HCT116 (cell line): ENCODE results near the gene CD93. TPM values are rescaled to one million over a fixed set of nuclear protein-coding genes. Genes with fewer than 3 reads are reported as not detected.

ENCODE experiments used
- ATAC-seq: fragments of 200-7000 bp; cut with Tn5 transposase; 2 replicates; pipeline ENCODE4 v1.9.1; 2020; ENCODE audit warnings: mild to moderate bottlenecking, moderate library complexity
- BruUV-seq: library from RNA; stranded (reverse); fragments of 400-500 nt; replicated peaks from 2 replicates; lab custom pipeline; 2021; lab: Mats Ljungman, UMichigan
- CTCF ChIA-PET: fragments of 300-600 bp; sonication (Branson Sonifier 250); formaldehyde crosslinking; loops from one replicate; lab custom pipeline; 2021; ENCODE audit warnings: antibody characterized with exemption; lab: Charles Lee
- POLR2A ChIA-PET: fragments of 300-600, 350-600 bp; sonication (Branson Sonifier 250); formaldehyde crosslinking; loops from one replicate; lab custom pipeline; 2021; ENCODE audit warnings: antibody characterized with exemption; lab: Charles Lee
- RAD21 ChIA-PET, 2 experiments: fragments of 300-600 bp; sonication (Branson Sonifier 250); formaldehyde crosslinking; loops; one replicate each; lab custom pipeline; 2023; ENCODE audit warnings: low total read pairs in 2 of 2; ENCODE audit not compliant: uncharacterized antibody in 2 of 2, unreplicated experiment in 2 of 2, low non-redundant PET in 1 of 2; lab: Charles Lee
- DNase-seq: peaks from one replicate; pipeline ENCODE4 v3.0.0-alpha.2; 2010; ENCODE audit warnings: low read depth, low spot score
- H2AFZ ChIP-seq: fragments of 200-600 bp; shearing (Covaris generic), sonication (generic); 2 replicates; pipeline ENCODE4 v1.6.1; 2017; ENCODE audit warnings: low read depth, mixed run types, mixed read lengths, antibody characterized with exemption, low read length; ENCODE audit not compliant: poor library complexity, severe bottlenecking
- H3K27ac ChIP-seq: 2 replicates; pipeline ENCODE4 v1.5.1; 2012; ENCODE audit warnings: low read depth, low read length
- H3K27me3 ChIP-seq: fragments of 200-600 bp; sonication (generic); 2 replicates; pipeline ENCODE4 v1.6.1; 2016; ENCODE audit warnings: mixed run types, low read length, mixed read lengths; ENCODE audit not compliant: insufficient read depth
- H3K36me3 ChIP-seq, 2 experiments: fragments of 200-500 bp in 1 of 2; fragments of 200-600 bp in 1 of 2; sonication (Bioruptor generic) in 1 of 2; sonication (generic) in 1 of 2; 2 replicates each; pipeline versions ENCODE4 v1.5.1 to v1.6.1; 2014 to 2016; ENCODE audit warnings: low read length in 2 of 2, inconsistent platforms in 1 of 2, mixed read lengths in 1 of 2, mixed run types in 1 of 2; ENCODE audit not compliant: insufficient read depth in 2 of 2, control insufficient read depth in 1 of 2
- H3K4me1 ChIP-seq, 2 experiments: fragments of 200-600 bp in 1 of 2; sonication (generic) in 1 of 2; 2 replicates each; pipeline versions ENCODE4 v1.5.1 to v1.6.1; 2012 to 2017; ENCODE audit warnings: low read length in 2 of 2, inconsistent platforms in 1 of 2, mild to moderate bottlenecking in 1 of 2, mixed read lengths in 1 of 2, mixed run types in 1 of 2, moderate library complexity in 1 of 2; ENCODE audit not compliant: insufficient read depth in 2 of 2, control insufficient read depth in 1 of 2
- H3K4me2 ChIP-seq: fragments of 200-600 bp; sonication (generic); 2 replicates; pipeline ENCODE4 v1.6.1; 2017; ENCODE audit warnings: mixed run types, low read length, mixed read lengths
- H3K4me3 ChIP-seq, 2 experiments: fragments of 200-600 bp in 1 of 2; sonication (generic) in 1 of 2; replicated peaks in 1 of 2; 2 replicates each; pipeline ENCODE4 v1.5.1; 2011 to 2016; ENCODE audit warnings: low read length in 2 of 2, control low read depth in 1 of 2, low read depth in 1 of 2, mild to moderate bottlenecking in 1 of 2, mixed read lengths in 1 of 2, mixed run types in 1 of 2
- H3K79me2 ChIP-seq: fragments of 200-600 bp; sonication (generic); 2 replicates; pipeline ENCODE4 v1.6.1; 2017; ENCODE audit warnings: mild to moderate bottlenecking, mixed run types, low read length, moderate library complexity, mixed read lengths; ENCODE audit not compliant: insufficient read depth
- H3K9ac ChIP-seq: fragments of 200-600 bp; sonication (generic); 2 replicates; pipeline ENCODE4 v1.6.1; 2016; ENCODE audit warnings: low read length, mixed read lengths
- H3K9me2 ChIP-seq: fragments of 200-600 bp; sonication (generic), shearing (Covaris generic); 2 replicates; pipeline ENCODE4 v1.6.1; 2017; ENCODE audit warnings: mixed run types, mild to moderate bottlenecking, moderate library complexity; ENCODE audit not compliant: insufficient read depth
- H3K9me3 ChIP-seq, 2 experiments: fragments of 200-500 bp in 1 of 2; fragments of 200-600 bp in 1 of 2; sonication (Bioruptor generic) in 1 of 2; sonication (generic) in 1 of 2; 2 replicates each; pipeline ENCODE4 v1.6.1; 2014 to 2017; ENCODE audit warnings: low read length in 2 of 2, mixed read lengths in 2 of 2, inconsistent platforms in 1 of 2, low read depth in 1 of 2, mild to moderate bottlenecking in 1 of 2, mixed run types in 1 of 2, moderate library complexity in 1 of 2; ENCODE audit not compliant: control insufficient read depth in 1 of 2, insufficient read depth in 1 of 2
- H4K20me1 ChIP-seq: fragments of 200-600 bp; sonication (generic), shearing (Covaris generic); 2 replicates; pipeline ENCODE4 v1.6.1; 2017; ENCODE audit warnings: mixed run types, mild to moderate bottlenecking, moderate library complexity; ENCODE audit not compliant: insufficient read depth
- ATF3 ChIP-seq: IDR thresholded peaks from 2 replicates; pipeline ENCODE4 v1.6.1; 2012
- EGR1 ChIP-seq: IDR thresholded peaks from 2 replicates; pipeline ENCODE4 v1.6.1; 2012; ENCODE audit warnings: low read depth
- EZH2 ChIP-seq: fragments of 200-600 bp; sonication (generic); IDR thresholded peaks from 2 replicates; pipeline ENCODE4 v1.6.1; 2017; ENCODE audit warnings: antibody characterized with exemption, mixed run types
- EZH2phosphoT487 ChIP-seq: fragments of 200-600 bp; IDR thresholded peaks from 2 replicates; pipeline ENCODE4 v1.6.1; 2018; ENCODE audit warnings: antibody characterized with exemption, borderline replicate concordance
- JUND ChIP-seq: IDR thresholded peaks from 2 replicates; pipeline ENCODE4 v1.6.1; 2012
- MAX ChIP-seq: IDR thresholded peaks from 2 replicates; pipeline ENCODE4 v1.6.1; 2012
- REST ChIP-seq: IDR thresholded peaks from 2 replicates; pipeline ENCODE4 v1.6.1; 2012; ENCODE audit warnings: low read depth
- SP1 ChIP-seq: IDR thresholded peaks from 2 replicates; pipeline ENCODE4 v1.6.1; 2012; ENCODE audit warnings: low read depth
- YY1 ChIP-seq: IDR thresholded peaks from 2 replicates; pipeline ENCODE4 v1.6.1; 2011; ENCODE audit warnings: low read length, low read depth, moderate library complexity, mild to moderate bottlenecking; ENCODE audit not compliant: insufficient replicate concordance; ENCODE audit errors: extremely low read depth
- ZFX ChIP-seq: fragments of 450-650 bp; IDR thresholded peaks from 2 replicates; pipeline ENCODE4 v1.6.1; 2017
- intact Hi-C: fragments of 100-400 bp; cut with micrococcal nuclease; formaldehyde crosslinking; loops from 2 replicates; pipeline ENCODE4 v1.10.0; 2022
- total RNA-seq: library from RNA; stranded (reverse); gene quantifications from one replicate; pipeline ENCODE4 v1.2.1, GENCODE V29; 2021; ENCODE audit not compliant: unreplicated experiment

Gene CD93
- total RNA-seq, 1 experiment from 2014 or later = 0.07 TPM

GRCh38 chr20:23111944-23112342, 25.8 kb upstream of the CD93 start:
- no peak for ATAC-seq
- POLR2A ChIA-PET = no interaction called here
- DNase-seq = no peak
- CTCF ChIA-PET = no interaction called here
- H3K27me3 ChIP-seq = no peaks in the 10 kb centered on the region
- H3K4me3 ChIP-seq = no peak overlapping the region
- RAD21 ChIA-PET = no interaction called here
- no peaks in the 10 kb centered on the region for H3K36me3 ChIP-seq
- H3K79me2 ChIP-seq = no peaks in the 10 kb centered on the region
- peaks cover 0 to 6% of the 10 kb centered on the region in 2 experiments; a peak in 1 of 4 replicates for H3K4me1 ChIP-seq
- no peak overlapping the region for H3K9ac ChIP-seq
- no peak overlapping the region for H3K4me2 ChIP-seq
- H3K27ac ChIP-seq = no peak overlapping the region
- no peaks in the 10 kb centered on the region for H3K9me3 ChIP-seq
- no peaks in the 10 kb centered on the region for H4K20me1 ChIP-seq
- TF ChIP-seq EZH2 (no peak), ZFX (no peak), REST (no peak), MAX (no peak), EZH2phosphoT487 (no peak), ATF3 (no peak), EGR1 (no peak), YY1 (no peak), JUND (no peak), SP1 (no peak)
- intact Hi-C loops = no loop called here
- H2AFZ ChIP-seq = no peak overlapping the region
- BruUV-seq = no TSS peak
- H3K9me2 ChIP-seq = no peaks in the 10 kb centered on the region
